Effector memory CD4-positive, alpha-beta T cell (primary cell): ENCODE measurements around the gene ATR.

Experiments used
- DNase-seq, 3 donors: peaks; one replicate each; pipeline ENCODE4 v3.0.0-alpha.2; 2020
- H3K27ac ChIP-seq: 2 replicates; pipeline ENCODE4 v1.7.0; 2013; ENCODE audit warnings: mild to moderate bottlenecking, low read length, moderate library complexity; ENCODE audit not compliant: insufficient read depth, poor library complexity, severe bottlenecking
- H3K27me3 ChIP-seq: replicated peaks from 2 replicates; pipeline ENCODE4 v1.7.0; 2013; ENCODE audit warnings: mild to moderate bottlenecking, low read length; ENCODE audit not compliant: insufficient read depth, control insufficient read depth, poor library complexity, severe bottlenecking
- H3K36me3 ChIP-seq: 2 replicates; pipeline ENCODE4 v1.7.0; 2013; ENCODE audit warnings: mild to moderate bottlenecking, low read length, moderate library complexity; ENCODE audit not compliant: control insufficient read depth, insufficient read depth
- H3K4me1 ChIP-seq: 2 replicates; pipeline ENCODE4 v1.7.0; 2013; ENCODE audit warnings: low read length, mild to moderate bottlenecking; ENCODE audit not compliant: control insufficient read depth, insufficient read depth, poor library complexity, severe bottlenecking
- H3K4me3 ChIP-seq: 2 replicates; pipeline ENCODE4 v1.7.0; 2013; ENCODE audit warnings: low read length, low read depth, mild to moderate bottlenecking; ENCODE audit not compliant: insufficient read depth, poor library complexity, severe bottlenecking
- H3K9me3 ChIP-seq: 2 replicates; pipeline ENCODE4 v1.7.0; 2013; ENCODE audit warnings: mild to moderate bottlenecking, low read length, moderate library complexity; ENCODE audit not compliant: control insufficient read depth

Gene ATR

GRCh38 chr3:142543307-142543706 lies 35.2 kb downstream of the ATR start:
- H3K27ac ChIP-seq = no peak overlapping the region
- no peaks in the 10 kb centered on the region for H3K9me3 ChIP-seq
- no peak overlapping the region for H3K4me3 ChIP-seq
- H3K27me3 ChIP-seq = no peaks in the 10 kb centered on the region
- H3K4me1 ChIP-seq = no peaks in the 10 kb centered on the region
- no peak for DNase-seq
- H3K36me3 ChIP-seq = peaks cover 3% of the 10 kb centered on the region

DNA sequence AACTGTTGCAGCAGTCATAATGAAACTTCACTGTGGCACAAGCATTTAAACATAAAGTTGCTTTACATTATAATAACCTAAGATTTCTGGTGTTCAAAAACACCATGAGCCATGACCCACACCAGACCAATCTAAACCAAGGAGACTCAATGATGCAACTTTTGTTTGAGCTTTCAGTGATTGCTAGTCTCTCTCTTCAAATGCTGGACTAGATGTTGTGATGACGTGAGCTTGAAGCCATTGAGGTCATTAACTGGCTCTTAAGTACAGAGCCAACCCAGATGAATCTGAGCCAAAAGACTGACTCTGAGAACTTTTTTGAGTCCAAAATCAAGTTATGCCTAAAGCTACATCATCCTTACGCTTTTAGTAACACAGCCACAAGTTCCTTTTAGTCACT lies 36.5 kb downstream of the ATR start:
- no peak for DNase-seq
- H3K27me3 ChIP-seq = no peaks in the 10 kb centered on the region
- H3K9me3 ChIP-seq = no peaks in the 10 kb centered on the region
- H3K4me1 ChIP-seq = no peaks in the 10 kb centered on the region
- H3K36me3 ChIP-seq = peaks cover 3% of the 10 kb centered on the region
- H3K27ac ChIP-seq = no peak overlapping the region
- H3K4me3 ChIP-seq = no peak overlapping the region

GRCh38 chr3:142536519-142536918 lies 42.0 kb downstream of the ATR start:
- H3K4me3 ChIP-seq = no peak overlapping the region
- no peaks in the 10 kb centered on the region for H3K4me1 ChIP-seq
- H3K36me3 ChIP-seq = peaks cover 39% of the 10 kb centered on the region
- H3K27me3 ChIP-seq = no peaks in the 10 kb centered on the region
- DNase-seq = no peak
- H3K9me3 ChIP-seq = no peaks in the 10 kb centered on the region
- no peak overlapping the region for H3K27ac ChIP-seq

DNA sequence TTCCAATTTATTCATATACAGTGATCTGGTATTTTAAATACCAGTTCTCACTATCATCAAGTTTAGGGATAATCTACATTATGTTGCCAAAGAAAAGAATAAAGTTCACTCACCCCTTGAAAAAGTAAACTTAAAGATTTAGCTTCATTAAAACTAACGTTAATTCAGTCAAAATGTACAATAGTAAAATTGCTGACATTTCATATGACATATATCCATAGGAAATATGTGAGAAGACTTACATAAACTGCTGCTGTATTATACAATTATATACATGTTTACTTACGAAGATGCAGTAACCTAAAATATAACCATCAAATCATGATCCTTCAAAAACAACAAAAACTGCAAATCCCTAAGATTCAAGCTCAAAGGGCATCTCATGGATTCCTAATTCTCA lies 44.0 kb downstream of the ATR start:
- no peaks in the 10 kb centered on the region for H3K4me1 ChIP-seq
- no peak for DNase-seq
- H3K36me3 ChIP-seq = peaks cover 39% of the 10 kb centered on the region
- no peaks in the 10 kb centered on the region for H3K9me3 ChIP-seq
- H3K27me3 ChIP-seq = no peaks in the 10 kb centered on the region
- H3K4me3 ChIP-seq = no peak overlapping the region
- no peak overlapping the region for H3K27ac ChIP-seq

DNA sequence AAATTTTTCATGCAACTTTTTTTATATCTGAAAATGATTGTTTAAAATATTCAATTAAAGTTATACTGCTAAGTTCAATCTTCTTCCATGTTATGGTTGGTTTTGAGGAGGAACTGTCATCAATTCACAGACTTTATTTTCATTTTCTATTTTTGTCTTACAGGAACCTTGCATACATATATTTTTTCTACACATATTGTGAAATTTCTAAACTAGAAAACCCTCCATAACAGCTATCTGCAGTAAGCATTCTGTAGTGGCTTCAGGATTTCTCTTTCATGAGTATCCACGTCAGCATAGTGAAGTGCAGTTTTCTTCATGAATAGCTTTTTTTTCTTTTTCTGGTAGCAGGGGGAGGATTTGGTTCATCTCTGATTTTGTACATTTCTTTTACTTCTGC lies 48.2 kb downstream of the ATR start:
- no peak overlapping the region for H3K4me3 ChIP-seq
- peaks cover 28% of the 10 kb centered on the region for H3K36me3 ChIP-seq
- no peak for DNase-seq
- H3K27me3 ChIP-seq = no peaks in the 10 kb centered on the region
- H3K27ac ChIP-seq = no peak overlapping the region
- no peaks in the 10 kb centered on the region for H3K9me3 ChIP-seq
- no peaks in the 10 kb centered on the region for H3K4me1 ChIP-seq

- no peak for DNase-seq
- no peak overlapping the region for H3K4me3 ChIP-seq
Measured at GRCh38 chr3:142523921-142524566, 54.5 kb downstream of the ATR start.

GRCh38 chr3:142509079-142509478 lies 69.5 kb downstream of the ATR start:
- Histone ChIP-seq H3K27me3 (no peaks in the 10 kb centered on the region), H3K9me3 (no peaks in the 10 kb centered on the region), H3K36me3 (peaks cover 13% of the 10 kb centered on the region), H3K27ac (peak overlapping the region; percentile 53), H3K4me3 (peak overlapping the region; percentile 54), H3K4me1 (no peaks in the 10 kb centered on the region)
- no peak for DNase-seq

More at GRCh38 chr3:142523921-142524566, 54.5 kb downstream of the ATR start:
- Histone ChIP-seq H3K4me1 (no peaks in the 10 kb centered on the region), H3K36me3 (peaks cover 16% of the 10 kb centered on the region), H3K27ac (no peak overlapping the region), H3K9me3 (no peaks in the 10 kb centered on the region), H3K27me3 (no peaks in the 10 kb centered on the region)

DNA sequence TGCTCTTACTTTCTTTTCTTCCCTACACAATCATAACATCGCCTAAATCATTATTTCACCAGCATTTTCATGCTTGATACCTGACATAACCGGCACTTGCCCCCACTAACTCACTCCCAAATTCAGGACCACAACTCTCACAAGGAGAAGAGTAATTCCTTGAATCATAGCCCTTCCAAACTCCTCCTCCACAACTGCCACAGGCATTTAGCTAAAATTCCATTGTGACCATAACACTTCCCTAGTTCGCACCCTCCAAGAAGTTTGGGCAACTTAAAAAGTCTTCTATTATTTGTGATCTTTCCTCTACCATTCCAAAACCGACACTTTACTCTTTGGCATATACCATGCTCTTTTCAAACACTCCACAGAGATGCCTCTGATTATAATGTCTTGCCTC lies 71.3 kb downstream of the ATR start:
- Histone ChIP-seq H3K4me3 (no peak overlapping the region), H3K4me1 (no peaks in the 10 kb centered on the region), H3K9me3 (no peaks in the 10 kb centered on the region), H3K27me3 (no peaks in the 10 kb centered on the region), H3K36me3 (peaks cover 11% of the 10 kb centered on the region), H3K27ac (no peak overlapping the region)
- no peak for DNase-seq

DNA sequence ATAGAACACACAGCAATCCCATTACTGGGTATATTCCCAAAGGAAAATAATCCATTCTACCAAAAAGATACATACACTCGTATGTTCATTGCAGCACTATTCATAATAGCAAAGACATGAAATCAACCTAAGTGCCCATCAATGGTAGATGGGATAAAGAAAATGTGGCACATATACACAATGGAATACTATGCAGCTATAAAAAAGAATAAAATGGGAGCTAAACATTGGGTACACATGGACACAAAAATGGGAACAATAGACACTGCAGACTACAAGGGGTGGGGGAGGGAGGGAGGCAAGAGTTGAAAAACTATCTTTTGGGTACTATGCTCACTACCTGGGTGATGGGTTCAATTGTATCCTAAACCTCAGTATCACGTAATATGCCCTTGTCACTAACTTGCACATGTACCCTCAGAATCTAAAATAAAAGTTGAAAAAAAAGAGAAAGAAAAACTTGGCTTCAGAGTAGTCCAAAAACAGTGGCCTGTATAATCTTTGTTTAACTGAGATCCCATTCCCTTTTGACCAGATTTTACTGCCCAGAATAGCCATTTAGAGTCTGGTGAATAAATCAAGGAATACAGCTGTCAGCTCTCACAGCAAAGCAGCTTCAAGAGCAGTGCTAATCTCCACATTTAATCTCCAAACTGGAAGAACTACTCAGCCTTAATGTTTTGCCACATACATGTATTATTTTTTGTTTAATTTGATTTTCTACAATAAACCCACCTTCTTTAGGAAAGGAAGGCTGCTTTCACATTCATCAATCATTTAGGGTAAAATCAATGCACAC lies 76.1 kb downstream of the ATR start:
- no peaks in the 10 kb centered on the region for H3K9me3 ChIP-seq
- no peak overlapping the region for H3K4me3 ChIP-seq
- no peak for DNase-seq
- H3K4me1 ChIP-seq = no peaks in the 10 kb centered on the region
- H3K27me3 ChIP-seq = no peaks in the 10 kb centered on the region
- no peak overlapping the region for H3K27ac ChIP-seq
- H3K36me3 ChIP-seq = peaks cover 28% of the 10 kb centered on the region
